Thymus (tissue), 11 donors: ENCODE data around the gene MPG. TPM values are rescaled to one million over a fixed set of nuclear protein-coding genes. Genes with fewer than 3 reads are reported as not detected.

ENCODE experiments used
- DNase-seq, 9 donors: peaks; one replicate each; pipeline ENCODE4 v3.0.0-alpha.2; 2013; ENCODE audit warnings: low spot score in 9 of 9, low read depth in 6 of 9, missing footprints in 1 of 9
- H3K27ac ChIP-seq, 2 donors: one replicate each; pipeline ENCODE4 v1.5.1; 2013; ENCODE audit warnings: control low read depth in 1 of 2, low read depth in 1 of 2, low read length in 1 of 2, mild to moderate bottlenecking in 1 of 2, moderate library complexity in 1 of 2
- H3K27me3 ChIP-seq, 2 donors: one replicate each; pipeline ENCODE4 v1.5.1; 2013; ENCODE audit warnings: low read length in 1 of 2; ENCODE audit not compliant: control insufficient read depth in 2 of 2, insufficient read depth in 1 of 2
- H3K36me3 ChIP-seq, 2 donors: one replicate each; pipeline ENCODE4 v1.5.1; 2013; ENCODE audit warnings: low read length in 1 of 2, mild to moderate bottlenecking in 1 of 2, moderate library complexity in 1 of 2; ENCODE audit not compliant: control insufficient read depth in 2 of 2, insufficient read depth in 2 of 2
- H3K4me1 ChIP-seq, 2 donors: one replicate each; pipeline ENCODE4 v1.5.1; 2013; ENCODE audit warnings: low read length in 2 of 2; ENCODE audit not compliant: control insufficient read depth in 2 of 2, insufficient read depth in 2 of 2
- H3K4me3 ChIP-seq, 2 donors: one replicate each; pipeline ENCODE4 v1.5.1; 2013; ENCODE audit warnings: low read length in 2 of 2, control low read depth in 1 of 2, mild to moderate bottlenecking in 1 of 2
- H3K9me3 ChIP-seq, 2 donors: one replicate each; pipeline ENCODE4 v1.5.1; 2013; ENCODE audit warnings: low read length in 1 of 2, mild to moderate bottlenecking in 1 of 2; ENCODE audit not compliant: control insufficient read depth in 2 of 2, insufficient read depth in 1 of 2
- WGBS: extraction: QIAGEN DNeasy Blood & Tissue Kit; methylation state at CpG from one replicate; pipeline ENCODE4 v1.1.7; 2013; 5-methylcytosine and 5-hydroxymethylcytosine counted together
- polyA plus RNA-seq: library from polyadenylated mRNA; stranded (reverse); fragments of 200-250 nt; gene quantifications from one replicate; pipeline ENCODE4 v1.2.3, GENCODE V29; 2013
- total RNA-seq: library from RNA; stranded (reverse); fragments of 120-200 nt; gene quantifications from one replicate; pipeline ENCODE4 v1.2.4, GENCODE V29; 2013
- donor health status: healthy.

Gene MPG
- total and polyA plus RNA-seq, 2 donors, result 45.1 to 58.1 TPM

DNA sequence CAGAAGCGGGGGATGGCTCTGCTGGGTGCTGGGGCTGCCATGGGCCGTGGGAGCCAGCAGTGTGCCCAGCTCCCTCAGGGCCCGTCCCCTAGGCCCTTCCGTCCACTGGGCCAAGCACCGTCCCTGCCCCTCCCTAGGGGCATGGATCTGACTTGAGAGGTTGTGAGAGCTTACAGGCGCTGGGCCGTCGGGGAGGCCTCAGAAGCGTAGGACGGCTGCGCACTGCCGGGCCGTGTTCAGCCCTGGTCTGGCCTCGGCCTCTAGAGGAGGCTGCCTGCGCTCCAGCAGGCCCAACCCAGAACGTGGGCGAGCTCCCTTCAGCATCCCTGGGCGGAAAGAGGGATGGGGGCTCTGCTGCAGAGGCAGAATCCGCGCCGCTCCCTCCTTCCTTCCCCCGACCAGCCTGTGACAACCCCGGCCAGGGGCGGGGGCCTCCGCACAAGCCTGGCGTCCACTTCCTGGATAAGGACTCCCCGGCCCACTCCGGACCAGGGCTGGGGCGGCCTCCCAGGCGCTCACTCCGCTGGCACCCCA, 685 bp upstream of the MPG start:
- H3K27ac ChIP-seq, result peak overlapping the region in 1 of 2 donors; percentile 66
- H3K4me1 ChIP-seq, result peaks cover 21 to 26% of the 10 kb centered on the region in 2 donors
- H3K36me3 ChIP-seq, result peaks cover 3 to 16% of the 10 kb centered on the region in 2 donors
- H3K4me3 ChIP-seq, result peak overlapping the region; percentile 51 to 94
- peaks cover 25 to 53% of the 10 kb centered on the region in 2 donors for H3K27me3 ChIP-seq
- DNase-seq, result peak in 2 of 9 donors; percentile 32 to 40
- peaks cover 0 to 1% of the 10 kb centered on the region in 2 donors for H3K9me3 ChIP-seq
- 18% methylated on average over 31 of the region's 31 CpGs for WGBS

DNA sequence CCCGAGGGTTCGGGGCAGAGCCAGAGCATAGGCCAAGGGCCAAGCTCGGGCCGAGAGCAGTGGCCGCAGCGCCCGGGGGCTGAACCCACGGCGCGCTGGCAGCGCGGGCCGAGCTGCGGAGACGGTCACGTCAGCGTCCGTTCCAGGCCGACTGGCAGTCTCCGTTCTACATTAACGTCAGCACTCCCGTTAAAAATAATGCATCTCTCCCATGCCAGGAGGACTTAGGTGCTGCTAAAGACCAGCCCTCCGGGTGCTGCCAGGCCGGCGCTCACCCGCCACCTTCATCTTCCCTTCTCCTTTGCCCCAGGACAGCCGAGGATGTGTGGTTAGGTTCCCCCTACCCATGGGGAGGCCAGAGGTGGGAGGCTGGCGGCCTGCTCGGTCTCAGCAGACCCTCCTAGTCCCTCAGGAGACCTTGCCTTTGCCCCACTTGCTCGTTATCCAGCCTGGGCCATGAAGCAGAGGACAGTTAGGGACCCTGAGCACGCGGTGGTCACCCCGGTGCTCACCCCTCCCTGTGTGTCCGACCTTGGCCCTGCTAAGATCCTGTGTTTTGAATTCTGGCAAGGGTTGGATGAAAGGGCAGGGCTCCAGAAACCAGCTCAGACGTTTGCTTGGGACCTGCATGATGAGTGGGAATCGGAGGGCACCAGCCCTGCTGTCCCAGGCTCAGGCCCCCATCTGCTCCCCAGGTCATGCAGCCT, 572 bp downstream of the MPG start:
- Histone ChIP-seq H3K9me3 (no peaks in the 10 kb centered on the region), H3K4me3 (peak overlapping the region; percentile 51 to 94), H3K27ac (peak overlapping the region in 1 of 2 donors; percentile 77), H3K4me1 (peaks cover 21 to 26% of the 10 kb centered on the region in 2 donors), H3K36me3 (peaks cover 3 to 26% of the 10 kb centered on the region in 2 donors), H3K27me3 (peaks cover 14 to 42% of the 10 kb centered on the region in 2 donors)
- WGBS, result 15% methylated on average over 36 of the region's 36 CpGs
- DNase-seq, result no peak

DNA sequence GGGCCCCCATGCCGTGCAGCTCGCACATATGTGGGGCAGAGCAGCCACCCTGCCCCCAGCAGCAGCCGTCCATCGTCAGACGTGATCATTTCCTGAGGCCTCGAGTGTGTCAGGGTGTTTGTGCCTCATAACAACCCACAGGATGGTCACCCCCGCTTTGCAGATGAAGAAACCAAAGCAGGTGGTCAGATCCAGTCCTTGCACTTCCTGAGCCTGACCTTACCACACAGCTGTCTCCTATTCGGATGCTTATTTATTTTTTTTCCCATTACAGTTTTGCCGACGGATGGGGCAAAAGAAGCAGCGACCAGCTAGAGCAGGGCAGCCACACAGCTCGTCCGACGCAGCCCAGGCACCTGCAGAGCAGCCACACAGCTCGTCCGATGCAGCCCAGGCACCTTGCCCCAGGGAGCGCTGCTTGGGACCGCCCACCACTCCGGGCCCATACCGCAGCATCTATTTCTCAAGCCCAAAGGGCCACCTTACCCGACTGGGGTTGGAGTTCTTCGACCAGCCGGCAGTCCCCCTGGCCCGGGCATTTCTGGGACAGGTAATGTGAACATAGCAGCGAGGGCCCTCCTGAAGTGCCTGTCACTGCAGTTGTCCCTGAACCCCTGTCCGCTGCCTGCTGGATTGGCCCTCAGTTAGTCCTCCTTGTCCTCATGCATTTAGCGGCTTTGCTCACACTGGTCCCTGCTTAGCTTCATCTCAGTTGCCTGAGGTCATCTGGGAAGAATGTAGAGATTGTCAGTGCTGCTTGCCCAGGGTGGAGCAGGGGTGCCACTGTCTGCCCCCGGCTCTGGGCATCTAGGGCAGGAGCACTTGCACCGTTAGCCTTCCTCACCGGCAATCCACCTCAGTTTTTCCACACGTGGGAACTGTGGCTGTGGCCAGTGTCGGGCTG, 1.4 kb downstream of the MPG start:
- 88% methylated on average over 32 of the region's 32 CpGs for WGBS
- Histone ChIP-seq H3K4me3 (no peak overlapping the region), H3K27ac (no peak overlapping the region), H3K36me3 (peaks cover 4 to 33% of the 10 kb centered on the region in 2 donors), H3K4me1 (peaks cover 21 to 33% of the 10 kb centered on the region in 2 donors), H3K9me3 (no peaks in the 10 kb centered on the region), H3K27me3 (peaks cover 6 to 34% of the 10 kb centered on the region in 2 donors)
- no peak for DNase-seq

DNA sequence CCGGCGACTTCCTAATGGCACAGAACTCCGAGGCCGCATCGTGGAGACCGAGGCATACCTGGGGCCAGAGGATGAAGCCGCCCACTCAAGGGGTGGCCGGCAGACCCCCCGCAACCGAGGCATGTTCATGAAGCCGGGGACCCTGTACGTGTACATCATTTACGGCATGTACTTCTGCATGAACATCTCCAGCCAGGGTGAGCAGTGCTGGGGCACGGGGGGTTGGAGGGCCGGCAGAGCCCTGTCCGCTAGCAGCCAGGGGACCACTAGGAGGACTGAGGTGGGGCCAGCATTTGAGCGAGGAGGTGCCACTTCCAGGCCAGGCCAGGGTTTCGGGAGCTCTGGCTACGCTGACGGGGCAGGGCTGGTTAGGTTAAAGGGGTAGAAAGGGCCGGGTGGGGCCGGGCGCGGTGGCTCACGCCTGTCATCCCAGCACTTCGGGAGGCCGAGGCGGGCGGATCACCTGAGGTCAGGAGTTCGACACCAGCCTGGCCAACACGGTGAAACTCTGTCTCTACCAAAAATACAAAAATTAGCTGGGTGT, 5.1 kb downstream of the MPG start:
- DNase-seq, result no peak
- Histone ChIP-seq H3K27ac (no peak overlapping the region), H3K27me3 (no peaks in the 10 kb centered on the region), H3K9me3 (no peaks in the 10 kb centered on the region), H3K4me1 (peaks cover 5 to 24% of the 10 kb centered on the region in 2 donors), H3K4me3 (no peak overlapping the region), H3K36me3 (peaks cover 31 to 70% of the 10 kb centered on the region in 2 donors)
- WGBS, result 98% methylated on average over 31 of the region's 31 CpGs

DNA sequence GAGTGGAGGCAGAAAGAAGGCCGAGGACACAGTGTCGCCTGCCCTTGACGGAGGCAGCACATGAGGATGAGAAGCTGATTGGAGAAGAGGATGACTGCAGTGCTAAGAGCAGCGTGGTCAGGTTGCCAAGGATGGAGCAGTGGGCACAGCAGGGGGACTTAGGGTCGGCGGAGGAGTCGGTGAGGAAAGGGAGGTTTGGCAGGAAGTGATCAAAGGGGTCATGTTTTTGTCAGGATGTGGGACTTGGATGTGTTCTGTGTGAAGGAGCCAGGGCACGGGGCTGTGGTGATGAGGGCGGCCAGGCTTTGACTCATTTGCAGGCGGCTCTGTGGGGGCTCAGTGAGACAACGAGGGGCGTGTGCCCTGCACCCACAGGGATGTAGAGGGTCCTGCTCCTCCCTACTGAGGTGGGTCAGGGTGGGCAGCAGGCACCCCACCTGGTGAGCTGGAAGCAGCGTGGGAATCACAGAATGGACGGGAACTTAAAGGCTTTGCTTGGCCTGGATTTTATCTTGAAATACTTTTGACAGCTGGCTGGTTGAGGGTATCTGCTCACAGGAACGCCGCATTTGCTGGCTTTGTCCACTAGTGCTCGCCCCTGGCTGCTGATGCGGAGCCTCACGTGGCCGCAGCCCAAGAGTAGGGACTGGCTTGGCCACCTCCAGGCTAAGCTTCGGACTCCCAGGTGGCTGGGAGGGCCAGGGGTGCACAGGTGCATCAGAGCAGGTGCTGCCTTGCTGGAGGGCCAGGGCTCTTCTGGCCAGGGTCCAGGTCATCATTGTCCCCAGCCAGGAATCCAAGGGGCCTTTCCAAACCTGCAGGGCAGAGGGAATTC, 6.0 kb downstream of the MPG start:
- H3K27me3 ChIP-seq, result no peaks in the 10 kb centered on the region
- H3K9me3 ChIP-seq, result no peaks in the 10 kb centered on the region
- peaks cover 39 to 78% of the 10 kb centered on the region in 2 donors for H3K36me3 ChIP-seq
- 77% methylated on average over 21 of the region's 21 CpGs for WGBS
- H3K27ac ChIP-seq, result peak overlapping the region; percentile 55 to 68
- H3K4me1 ChIP-seq, result peaks cover 0 to 19% of the 10 kb centered on the region in 2 donors
- DNase-seq, result no peak
- H3K4me3 ChIP-seq, result no peak overlapping the region

DNA sequence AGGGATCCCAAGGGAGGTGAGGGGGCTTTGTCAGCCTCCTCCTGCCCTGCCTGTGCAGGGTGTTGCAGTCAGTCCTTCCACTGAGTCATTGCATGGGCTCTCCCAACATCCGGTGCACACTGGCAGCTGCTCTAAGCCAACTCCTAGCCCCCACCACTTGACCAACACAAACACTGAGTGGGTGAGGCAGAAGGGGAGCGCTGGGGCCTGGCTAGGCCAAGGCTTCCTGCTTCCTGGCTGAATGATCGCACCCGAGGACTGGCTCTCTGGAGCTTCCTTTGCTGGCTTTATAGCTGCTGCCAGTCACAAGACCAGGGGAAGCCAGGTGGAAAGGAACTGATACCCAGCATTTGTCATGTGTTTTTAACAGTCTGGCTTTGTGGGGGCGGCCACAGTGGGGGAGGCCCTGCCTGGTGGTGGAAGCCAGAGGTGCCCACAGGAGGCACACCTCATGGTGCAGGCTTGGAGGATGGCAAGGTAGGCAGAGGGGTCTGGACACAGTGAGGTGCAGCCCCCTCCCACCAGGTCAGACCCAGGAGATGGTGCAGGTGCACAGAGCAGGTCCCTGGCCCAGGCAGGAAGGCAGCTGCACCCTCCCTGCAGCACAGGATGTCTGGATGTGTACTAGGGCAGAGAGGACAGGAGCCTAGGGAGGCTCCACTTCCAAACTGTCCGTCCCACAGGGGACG, 6.8 kb downstream of the MPG start:
- H3K27me3 ChIP-seq, result no peaks in the 10 kb centered on the region
- H3K36me3 ChIP-seq, result peaks cover 44 to 80% of the 10 kb centered on the region in 2 donors
- H3K9me3 ChIP-seq, result no peaks in the 10 kb centered on the region
- peaks cover 0 to 19% of the 10 kb centered on the region in 2 donors for H3K4me1 ChIP-seq
- 26% methylated on average over 7 of the region's 7 CpGs for WGBS
- no peak overlapping the region for H3K4me3 ChIP-seq
- H3K27ac ChIP-seq, result peak overlapping the region; percentile 55 to 68
- DNase-seq, result peak in 2 of 9 donors; percentile 15 to 46

DNA sequence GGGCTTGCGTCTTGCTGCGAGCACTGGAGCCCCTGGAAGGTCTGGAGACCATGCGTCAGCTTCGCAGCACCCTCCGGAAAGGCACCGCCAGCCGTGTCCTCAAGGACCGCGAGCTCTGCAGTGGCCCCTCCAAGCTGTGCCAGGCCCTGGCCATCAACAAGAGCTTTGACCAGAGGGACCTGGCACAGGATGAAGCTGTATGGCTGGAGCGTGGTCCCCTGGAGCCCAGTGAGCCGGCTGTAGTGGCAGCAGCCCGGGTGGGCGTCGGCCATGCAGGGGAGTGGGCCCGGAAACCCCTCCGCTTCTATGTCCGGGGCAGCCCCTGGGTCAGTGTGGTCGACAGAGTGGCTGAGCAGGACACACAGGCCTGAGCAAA, 7.4 kb downstream of the MPG start:
- Histone ChIP-seq H3K4me1 (peaks cover 0 to 19% of the 10 kb centered on the region in 2 donors), H3K27ac (no peak overlapping the region)

DNA sequence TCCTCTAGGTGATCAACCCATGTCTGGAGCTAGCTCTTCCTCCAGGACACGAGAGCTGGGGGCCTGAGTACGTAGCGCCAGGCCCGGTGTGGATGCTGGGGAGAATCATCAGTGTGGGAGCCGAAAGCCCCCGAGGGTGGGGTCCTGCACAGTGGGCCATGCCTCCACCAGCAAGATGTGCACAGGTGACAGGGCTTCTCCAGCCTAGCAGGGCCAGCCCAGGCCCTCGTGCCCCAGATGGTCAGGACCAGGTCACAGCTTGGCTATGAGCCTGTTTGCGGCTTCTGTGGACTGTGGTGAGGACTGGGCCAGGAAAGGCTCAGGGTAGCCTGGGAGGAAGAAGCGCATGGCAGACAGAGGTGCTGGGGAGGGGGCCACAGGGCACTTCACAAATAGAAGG, 7.8 kb downstream of the MPG start:
- no peak for DNase-seq
- WGBS, result 78% methylated on average over 9 of the region's 9 CpGs
- H3K4me3 ChIP-seq, result no peak overlapping the region
- H3K9me3 ChIP-seq, result no peaks in the 10 kb centered on the region
- H3K36me3 ChIP-seq, result peaks cover 51 to 80% of the 10 kb centered on the region in 2 donors
- H3K4me1 ChIP-seq, result peaks cover 0 to 19% of the 10 kb centered on the region in 2 donors
- H3K27ac ChIP-seq, result no peak overlapping the region
- H3K27me3 ChIP-seq, result no peaks in the 10 kb centered on the region

More for the DNA sequence above, 7.4 kb downstream of the MPG start:
- no peaks in the 10 kb centered on the region for H3K9me3 ChIP-seq
- WGBS, result 87% methylated on average over 18 of the region's 18 CpGs
- peaks cover 49 to 80% of the 10 kb centered on the region in 2 donors for H3K36me3 ChIP-seq
- no peak for DNase-seq
- H3K4me3 ChIP-seq, result no peak overlapping the region
- no peaks in the 10 kb centered on the region for H3K27me3 ChIP-seq
